HG03520 (cell line): ENCODE data around the gene HBG2.
"Not testable (repeated sequence)": the region's sequence is repeated elsewhere in the genome, so short reads cannot be mapped to it uniquely, and the experiment has no call there.

Source experiments
- ATAC-seq: cut with Tn5 transposase; IDR thresholded peaks from one replicate; pipeline ENCODE4 v1.9.1; 2021; ENCODE audit warnings: mild to moderate bottlenecking, moderate library complexity; ENCODE audit not compliant: unreplicated experiment

The HBG2 gene

GRCh38 chr11:5254646-5255413, at the start of gene HBG2:
HBG2 (minus strand) TSS chr11:5254781; CDS start chr11:5254728, 53 bp downstream.
- not testable (repeated sequence) for ATAC-seq

- no peak for ATAC-seq
These were observed 49.5 kb upstream of the HBG2 start for GRCh38 chr11:5304046-5304445.

- no peak for ATAC-seq
These were observed 49.0 kb upstream of the HBG2 start for GRCh38 chr11:5303626-5304025.

GRCh38 chr11:5301846-5302245, 47.3 kb upstream of the HBG2 start, which contains the start of gene OR51B4:
OR51B4 (minus strand) TSS chr11:5301946; CDS start chr11:5301946, 0 bp downstream.
- ATAC-seq: no peak

GRCh38 chr11:5300251-5300650, 45.7 kb upstream of the HBG2 start:
- ATAC-seq: no peak

- no peak for ATAC-seq
These were observed 43.9 kb upstream of the HBG2 start for GRCh38 chr11:5298451-5298850.

- no peak for ATAC-seq
These were observed 43.2 kb upstream of the HBG2 start for GRCh38 chr11:5297721-5298323.

- ATAC-seq: not testable (repeated sequence)
These were observed 39.9 kb upstream of the HBG2 start for GRCh38 chr11:5294342-5294995.

GRCh38 chr11:5293028-5293427, 38.4 kb upstream of the HBG2 start:
- no peak for ATAC-seq

- ATAC-seq: peak; percentile 92
These were observed 36.7 kb upstream of the HBG2 start for GRCh38 chr11:5291207-5291838.

GRCh38 chr11:5290106-5290505, 35.5 kb upstream of the HBG2 start:
- no peak for ATAC-seq

GRCh38 chr11:5289696-5290095, 35.1 kb upstream of the HBG2 start:
- no peak for ATAC-seq

GRCh38 chr11:5288906-5289550, 34.4 kb upstream of the HBG2 start:
- ATAC-seq: no peak

- no peak for ATAC-seq
These were observed 33.7 kb upstream of the HBG2 start for GRCh38 chr11:5288108-5288905.

- no peak for ATAC-seq
These were observed 32.3 kb upstream of the HBG2 start for GRCh38 chr11:5286901-5287300.

GRCh38 chr11:5286351-5286750, 31.8 kb upstream of the HBG2 start:
- no peak for ATAC-seq

GRCh38 chr11:5285703-5286340, 31.2 kb upstream of the HBG2 start:
- ATAC-seq: no peak

GRCh38 chr11:5284637-5285036, 30.1 kb upstream of the HBG2 start:
- no peak for ATAC-seq

GRCh38 chr11:5283882-5284281, 29.3 kb upstream of the HBG2 start:
- no peak for ATAC-seq

GRCh38 chr11:5283086-5283485, 28.5 kb upstream of the HBG2 start:
- no peak for ATAC-seq
